GM12801 (cell line): ENCODE measurements around the gene OPTC.

Experiments
- TF ChIP-seq, protein P1 (sequence below): IDR thresholded peaks from one replicate; pipeline ENCODE4 v1.5.1; 2011; ENCODE audit warnings: control low read depth; ENCODE audit not compliant: insufficient read length; ENCODE audit errors: extremely low read depth

OPTC gene, protein sequence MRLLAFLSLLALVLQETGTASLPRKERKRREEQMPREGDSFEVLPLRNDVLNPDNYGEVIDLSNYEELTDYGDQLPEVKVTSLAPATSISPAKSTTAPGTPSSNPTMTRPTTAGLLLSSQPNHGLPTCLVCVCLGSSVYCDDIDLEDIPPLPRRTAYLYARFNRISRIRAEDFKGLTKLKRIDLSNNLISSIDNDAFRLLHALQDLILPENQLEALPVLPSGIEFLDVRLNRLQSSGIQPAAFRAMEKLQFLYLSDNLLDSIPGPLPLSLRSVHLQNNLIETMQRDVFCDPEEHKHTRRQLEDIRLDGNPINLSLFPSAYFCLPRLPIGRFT

DNA sequence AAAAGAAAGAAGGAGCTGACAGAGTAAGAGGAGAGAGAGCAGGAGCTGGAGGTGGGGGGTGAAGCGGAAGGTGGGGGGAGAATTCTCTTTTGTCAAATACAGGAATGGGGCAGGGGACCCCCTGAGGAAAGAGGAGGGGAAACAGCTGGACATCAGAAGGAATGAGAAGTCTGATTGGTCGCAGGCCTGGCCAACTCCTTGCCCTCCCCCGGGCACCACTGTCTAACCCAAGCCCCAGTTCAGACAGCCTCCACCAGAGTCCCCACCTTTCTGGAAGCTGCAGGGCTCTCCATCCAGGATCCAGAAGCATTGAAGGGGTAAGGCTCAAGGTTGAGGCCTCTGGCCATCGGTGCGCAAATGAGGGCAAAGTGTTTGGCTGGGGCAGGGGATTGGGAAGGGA, at the start of gene OPTC:
TSS of gene OPTC (plus strand) at position 253 of the 400 bp plus-strand sequence. CDS start 1,853 bp downstream, outside the sequence.
- TF ChIP-seq, protein P1, sequence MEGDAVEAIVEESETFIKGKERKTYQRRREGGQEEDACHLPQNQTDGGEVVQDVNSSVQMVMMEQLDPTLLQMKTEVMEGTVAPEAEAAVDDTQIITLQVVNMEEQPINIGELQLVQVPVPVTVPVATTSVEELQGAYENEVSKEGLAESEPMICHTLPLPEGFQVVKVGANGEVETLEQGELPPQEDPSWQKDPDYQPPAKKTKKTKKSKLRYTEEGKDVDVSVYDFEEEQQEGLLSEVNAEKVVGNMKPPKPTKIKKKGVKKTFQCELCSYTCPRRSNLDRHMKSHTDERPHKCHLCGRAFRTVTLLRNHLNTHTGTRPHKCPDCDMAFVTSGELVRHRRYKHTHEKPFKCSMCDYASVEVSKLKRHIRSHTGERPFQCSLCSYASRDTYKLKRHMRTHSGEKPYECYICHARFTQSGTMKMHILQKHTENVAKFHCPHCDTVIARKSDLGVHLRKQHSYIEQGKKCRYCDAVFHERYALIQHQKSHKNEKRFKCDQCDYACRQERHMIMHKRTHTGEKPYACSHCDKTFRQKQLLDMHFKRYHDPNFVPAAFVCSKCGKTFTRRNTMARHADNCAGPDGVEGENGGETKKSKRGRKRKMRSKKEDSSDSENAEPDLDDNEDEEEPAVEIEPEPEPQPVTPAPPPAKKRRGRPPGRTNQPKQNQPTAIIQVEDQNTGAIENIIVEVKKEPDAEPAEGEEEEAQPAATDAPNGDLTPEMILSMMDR: no peak

DNA sequence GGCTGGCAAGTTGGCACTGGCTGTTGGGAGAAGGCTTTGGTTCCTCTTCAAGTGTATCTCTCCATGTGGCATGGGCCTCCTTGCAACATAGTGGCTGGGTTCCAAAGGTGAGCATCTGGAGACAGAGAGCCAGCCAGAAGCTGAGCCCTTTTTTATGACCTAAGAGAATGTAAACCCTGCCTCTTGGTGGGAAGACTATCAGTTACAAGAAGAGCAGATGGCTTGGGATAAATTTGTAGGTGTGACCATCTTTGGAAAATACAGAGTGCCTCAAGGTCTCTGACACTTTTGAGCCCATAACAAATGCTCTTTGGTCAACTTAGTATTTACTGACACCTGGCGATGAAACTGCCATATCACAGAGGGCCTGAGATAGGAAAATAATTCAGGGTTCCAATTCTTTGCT, 49.8 kb upstream of the OPTC start:
- TF ChIP-seq, protein P1: no peak

DNA sequence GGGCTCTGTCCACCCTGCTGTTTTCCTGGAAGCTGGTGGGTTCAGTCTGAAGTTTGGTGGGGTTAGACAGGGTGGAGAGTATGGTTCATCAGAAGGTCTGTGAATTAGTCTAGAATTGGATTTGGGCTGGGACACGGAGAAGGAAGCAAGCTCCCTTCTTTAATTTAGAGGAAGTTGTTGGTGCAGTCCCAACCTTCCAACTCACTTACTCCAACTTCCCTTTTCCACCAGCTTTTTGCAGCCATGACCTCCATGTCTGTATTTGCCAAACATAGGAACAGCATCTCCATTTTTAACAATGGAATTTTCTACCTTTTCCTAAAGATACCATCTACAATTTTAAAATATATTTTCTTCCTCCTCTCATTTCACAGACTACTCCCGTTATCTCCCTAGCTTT, 46.8 kb upstream of the OPTC start:
- TF ChIP-seq, protein P1: no peak

DNA sequence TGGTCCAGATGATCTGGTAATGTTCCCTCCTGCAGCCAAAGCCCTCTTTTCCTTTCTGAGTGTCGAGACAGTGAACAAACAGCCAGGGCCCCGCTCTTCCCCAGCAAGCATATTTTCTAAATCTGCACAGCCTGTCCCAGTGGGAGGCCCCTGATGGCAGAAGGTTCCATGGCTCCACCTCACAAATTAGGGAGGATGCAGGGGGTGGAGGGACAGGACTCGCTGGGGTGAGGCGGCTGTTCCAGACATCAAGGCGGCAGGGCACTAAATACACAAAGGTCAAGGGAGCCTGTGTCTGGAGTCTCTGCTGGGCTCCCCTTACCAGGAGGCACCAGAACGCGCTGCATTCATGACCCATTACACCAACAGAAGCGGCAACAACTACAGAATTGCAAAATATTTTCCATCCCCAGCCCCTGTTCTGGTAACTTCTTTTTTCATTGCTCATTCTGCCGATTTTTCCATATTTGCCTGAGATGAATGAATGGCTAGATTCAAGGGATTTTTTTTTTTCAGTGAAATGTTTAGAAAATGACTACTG, 45.4 kb upstream of the OPTC start:
- TF ChIP-seq, protein P1: no peak

DNA sequence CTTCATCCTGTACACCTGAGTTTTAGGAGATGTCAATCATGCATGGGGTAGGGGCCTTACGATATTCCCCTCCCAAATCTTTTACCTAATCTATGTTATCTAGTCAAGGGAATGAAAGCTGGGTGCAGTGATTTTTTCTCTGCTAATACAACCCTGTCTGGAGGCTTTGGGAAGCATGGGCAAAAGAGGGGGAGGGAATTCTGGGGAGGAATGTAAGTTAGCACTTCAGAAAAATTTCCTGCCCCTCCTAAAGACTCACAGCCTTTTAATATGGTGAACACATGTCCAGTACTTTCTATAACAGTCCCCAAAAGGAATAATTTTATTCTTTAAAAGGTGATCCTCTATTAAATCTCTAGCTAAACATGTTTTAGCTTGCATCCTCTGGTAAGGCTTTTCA, 44.0 kb upstream of the OPTC start:
- TF ChIP-seq, protein P1: no peak

DNA sequence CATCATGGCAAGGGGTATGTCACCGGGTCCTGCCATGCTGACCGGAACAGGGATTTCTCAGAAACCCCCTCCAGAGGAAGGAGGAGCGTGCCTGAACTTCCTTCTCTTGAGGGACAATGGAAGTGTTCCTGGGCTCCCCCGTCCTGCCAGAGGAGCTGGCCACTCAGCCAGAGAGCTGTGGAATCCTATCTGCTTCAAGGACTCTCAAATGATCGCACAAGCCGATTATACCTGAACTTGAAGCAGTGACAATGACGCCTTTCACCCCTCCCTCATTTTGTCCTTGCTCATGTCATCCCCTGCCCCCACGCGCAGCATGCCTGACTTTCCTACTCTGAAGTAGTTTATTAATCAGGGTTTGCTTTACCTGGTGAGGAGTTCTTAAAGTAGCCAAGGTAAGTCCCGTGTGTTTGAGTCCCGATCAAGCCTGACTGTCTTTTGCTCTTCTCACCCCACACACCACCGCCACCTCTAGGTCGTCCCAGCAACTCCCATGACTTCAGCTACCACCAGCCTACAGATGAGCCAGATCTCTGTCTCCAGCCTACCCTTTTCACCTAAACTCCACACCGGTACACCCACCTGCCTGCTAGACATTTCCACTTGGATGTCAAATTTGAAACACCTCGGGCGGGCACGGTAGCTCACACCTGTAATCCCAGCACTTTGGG, 43.3 kb upstream of the OPTC start:
- TF ChIP-seq, protein P1: no peak

DNA sequence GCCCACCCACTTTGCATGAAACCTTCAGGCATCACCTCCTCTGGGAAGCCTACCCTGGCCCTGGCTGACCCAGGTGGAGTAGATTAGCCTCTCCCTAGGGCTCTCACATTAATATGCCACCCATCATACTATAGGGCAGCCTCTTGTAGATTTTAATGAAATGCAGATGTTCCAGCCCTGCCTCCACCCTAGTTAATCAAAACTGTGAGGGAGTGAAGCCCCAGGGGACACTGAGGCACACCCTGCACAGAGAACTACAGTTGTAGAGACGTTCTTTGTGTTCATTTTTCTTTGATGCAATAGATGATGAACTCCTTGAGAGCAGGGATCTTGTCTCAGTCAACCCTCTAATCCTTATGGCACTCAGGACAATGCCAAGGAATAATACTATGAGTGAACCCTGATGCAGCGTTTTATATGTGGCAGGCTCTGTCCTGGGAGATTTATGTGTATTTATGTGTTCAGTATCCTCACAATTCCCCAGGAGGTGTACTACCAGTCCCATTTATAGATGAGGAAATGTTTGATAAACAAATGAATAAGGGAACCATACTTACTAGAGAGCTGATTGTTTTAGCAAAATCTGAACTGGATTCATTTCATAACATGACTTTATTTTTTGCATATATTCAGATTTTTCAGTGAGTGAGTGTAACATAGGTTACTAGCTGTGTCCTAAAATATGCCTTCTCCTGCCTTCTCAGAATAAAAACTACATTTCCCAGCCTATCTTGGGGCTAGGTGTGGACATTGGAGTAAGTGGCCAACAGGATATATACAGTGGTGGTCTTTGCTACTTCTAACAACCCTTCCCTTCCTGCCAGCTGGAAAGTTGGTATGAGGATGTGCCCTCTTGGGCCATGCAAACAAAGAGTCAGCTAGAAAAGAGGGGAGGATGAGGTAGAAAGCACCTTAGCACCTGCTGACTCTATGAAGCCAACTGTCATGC, 41.8 kb upstream of the OPTC start:
- TF ChIP-seq, protein P1: no peak
